WERI-Rb-1 (cell line): ENCODE data around the gene DNAJC1.

ENCODE experiments used
- DNase-seq: peaks from one replicate; pipeline ENCODE4 v3.0.0-alpha.2; 2020
- H3K27ac ChIP-seq: fragments of 250-450 bp; sonication (Bioruptor Pico); 2 replicates; pipeline ENCODE4 v1.5.1; 2020; ENCODE audit warnings: mild to moderate bottlenecking, moderate library complexity
- H3K27me3 ChIP-seq: fragments of 250-450 bp; sonication (Bioruptor Pico); 2 replicates; pipeline ENCODE4 v1.5.1; 2021; ENCODE audit warnings: mild to moderate bottlenecking, low read depth, moderate library complexity; ENCODE audit not compliant: insufficient read depth, severe bottlenecking
- H3K36me3 ChIP-seq: fragments of 250-450 bp; sonication (Bioruptor Pico); 2 replicates; pipeline ENCODE4 v1.5.1; 2020; ENCODE audit warnings: mild to moderate bottlenecking, moderate library complexity
- H3K4me3 ChIP-seq: 2 replicates; pipeline ENCODE4 v1.5.1; 2011; ENCODE audit warnings: low read depth, mild to moderate bottlenecking, control low read depth, low read length
- H3K9me3 ChIP-seq: fragments of 250-450 bp; sonication (Bioruptor Pico); 2 replicates; pipeline ENCODE4 v1.5.1; 2021; ENCODE audit warnings: mild to moderate bottlenecking, moderate library complexity; ENCODE audit not compliant: severe bottlenecking
- CTCF ChIP-seq: IDR thresholded peaks from 2 replicates; pipeline ENCODE4 v1.5.1; 2011; ENCODE audit warnings: low read depth, mild to moderate bottlenecking, control low read depth, inconsistent platforms, low read length

Gene DNAJC1

GRCh38 chr10:21946946-21947345 lies 56.6 kb downstream of the DNAJC1 start:
- no peak for TF ChIP-seq CTCF
- H3K27ac ChIP-seq, result no peak overlapping the region
- H3K27me3 ChIP-seq, result no peaks in the 10 kb centered on the region

GRCh38 chr10:21944727-21945386 lies 58.7 kb downstream of the DNAJC1 start:
- no peaks in the 10 kb centered on the region for H3K27me3 ChIP-seq
- TF ChIP-seq CTCF, result no peak
- DNase-seq, result no peak
- H3K4me3 ChIP-seq, result no peak overlapping the region
- H3K36me3 ChIP-seq, result no peaks in the 10 kb centered on the region
- H3K9me3 ChIP-seq, result no peaks in the 10 kb centered on the region
- H3K27ac ChIP-seq, result no peak overlapping the region

More at GRCh38 chr10:21946946-21947345, 56.6 kb downstream of the DNAJC1 start:
- Histone ChIP-seq H3K9me3 (no peaks in the 10 kb centered on the region), H3K4me3 (no peak overlapping the region), H3K36me3 (no peaks in the 10 kb centered on the region)
- no peak for DNase-seq

GRCh38 chr10:21943633-21944265 lies 59.8 kb downstream of the DNAJC1 start:
- no peak for DNase-seq
- Histone ChIP-seq H3K9me3 (no peaks in the 10 kb centered on the region), H3K27me3 (no peaks in the 10 kb centered on the region), H3K4me3 (no peak overlapping the region), H3K27ac (no peak overlapping the region), H3K36me3 (no peaks in the 10 kb centered on the region)
- no peak for TF ChIP-seq CTCF

- H3K27me3 ChIP-seq, result no peaks in the 10 kb centered on the region
- no peak for DNase-seq
- no peaks in the 10 kb centered on the region for H3K36me3 ChIP-seq
- H3K27ac ChIP-seq, result no peak overlapping the region
- H3K9me3 ChIP-seq, result no peaks in the 10 kb centered on the region
- no peak overlapping the region for H3K4me3 ChIP-seq
- no peak for TF ChIP-seq CTCF
Measured at GRCh38 chr10:21935439-21936023, 68.0 kb downstream of the DNAJC1 start.

GRCh38 chr10:21934307-21934706 lies 69.2 kb downstream of the DNAJC1 start:
- Histone ChIP-seq H3K27me3 (no peaks in the 10 kb centered on the region), H3K27ac (no peak overlapping the region), H3K9me3 (no peaks in the 10 kb centered on the region), H3K36me3 (no peaks in the 10 kb centered on the region), H3K4me3 (no peak overlapping the region)
- no peak for DNase-seq
- TF ChIP-seq CTCF, result no peak
